HG03442 (cell line): ENCODE results near the gene FAM72D.
"Not testable (repeated sequence)": the region's sequence is repeated elsewhere in the genome, so short reads cannot be mapped to it uniquely, and the experiment has no call there.

Experiments used
- ATAC-seq: cut with Tn5 transposase; IDR thresholded peaks from one replicate; pipeline ENCODE4 v1.9.1; 2021; ENCODE audit warnings: mild to moderate bottlenecking, moderate library complexity; ENCODE audit not compliant: unreplicated experiment

FAM72D gene

DNA sequence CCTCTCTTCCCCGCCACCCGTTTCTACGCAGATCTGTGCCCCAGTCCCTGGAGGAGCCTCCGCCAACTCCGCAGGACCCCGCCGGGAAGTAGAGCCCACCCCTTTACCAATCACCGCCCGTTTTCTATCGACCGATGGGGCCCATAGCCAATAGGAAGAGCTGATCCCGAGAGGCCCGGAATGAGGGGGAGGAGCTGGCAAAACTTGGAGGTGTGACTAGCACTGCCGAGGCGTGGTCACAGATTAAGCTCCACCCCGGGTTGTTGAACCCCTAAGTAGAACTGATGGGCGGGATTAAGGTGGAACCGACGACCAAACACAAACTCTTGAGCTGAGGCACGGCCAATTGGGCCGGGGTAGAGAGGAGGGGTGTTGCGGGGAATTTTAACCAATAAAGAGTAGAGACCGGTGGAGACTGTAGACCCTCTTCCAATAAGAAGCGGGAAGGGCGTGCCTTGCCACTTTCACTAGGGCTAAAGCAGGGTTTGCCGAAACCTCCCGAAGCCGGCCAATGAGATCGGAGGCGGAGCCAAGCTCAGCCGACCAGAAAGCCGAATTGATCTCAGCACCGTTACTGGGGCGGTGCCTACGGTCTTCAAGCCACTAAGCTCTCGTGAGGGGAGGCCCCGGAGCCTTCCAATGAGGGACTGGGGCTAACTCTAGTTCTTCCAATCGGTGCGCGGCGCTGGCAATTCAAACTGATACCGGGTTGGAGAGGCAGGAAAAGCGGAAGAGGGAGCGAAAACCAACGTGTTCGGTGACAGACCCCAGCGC lies at the start of gene FAM72D, which contains the start of gene SRGAP2B:
Gene FAM72D (plus strand): TSS at position 691 of the 774 bp plus-strand sequence. CDS start 874 bp downstream, outside the sequence.
Gene SRGAP2B (minus strand): TSS at position 45 of the 774 bp plus-strand sequence. CDS start 2,427 bp downstream, outside the sequence.
- ATAC-seq: peak; percentile 82

DNA sequence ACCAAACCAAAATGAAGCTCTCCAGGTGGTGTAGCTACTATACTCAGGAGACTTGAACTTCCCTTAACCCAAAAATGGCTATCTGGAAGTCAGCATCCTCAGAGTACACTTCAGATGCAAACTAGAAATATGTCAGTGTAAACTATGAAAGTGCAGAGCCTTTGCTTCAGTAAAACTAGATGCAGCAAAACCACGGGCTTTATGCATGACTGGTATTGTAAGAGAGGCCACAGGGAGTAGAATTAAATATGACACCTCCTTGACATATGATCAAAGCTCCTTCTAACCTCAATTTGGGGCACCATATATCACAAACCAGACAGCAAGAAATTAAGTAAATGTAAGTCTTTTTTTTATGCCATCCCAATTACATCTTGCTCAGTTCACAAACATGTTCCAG lies 48.2 kb upstream of the FAM72D start:
- ATAC-seq: not testable (repeated sequence)

DNA sequence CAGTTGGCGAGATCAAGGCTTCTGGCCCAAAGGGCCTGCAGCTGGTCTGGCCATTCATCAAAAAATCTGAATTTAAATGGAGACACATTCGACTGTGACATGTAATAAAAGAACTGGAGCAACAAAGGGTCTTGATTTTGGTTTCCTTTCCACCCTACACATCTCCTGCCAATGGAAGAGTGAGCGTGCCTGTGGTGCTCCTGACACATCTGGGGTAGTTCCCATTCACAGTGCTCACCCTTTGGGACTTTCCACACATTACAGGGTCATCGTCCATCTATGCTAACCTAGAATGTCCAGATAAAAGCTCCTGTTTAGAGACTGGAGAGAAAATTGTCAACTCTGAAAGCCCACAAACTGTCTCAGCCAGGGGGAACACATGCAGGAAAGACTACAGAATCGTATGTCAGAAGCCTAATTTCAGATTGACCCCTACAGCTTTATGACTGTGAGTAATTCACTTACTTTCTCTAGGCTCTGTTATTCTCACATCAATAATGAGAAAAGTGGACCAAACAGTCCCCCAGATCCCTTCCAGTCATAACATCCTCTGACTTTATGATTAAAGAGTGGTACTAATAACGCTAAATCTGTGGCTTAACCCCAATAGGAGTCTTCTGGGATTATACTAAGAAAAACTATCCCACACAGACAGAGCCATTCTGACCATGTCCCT lies 47.5 kb upstream of the FAM72D start:
- not testable (repeated sequence) for ATAC-seq

DNA sequence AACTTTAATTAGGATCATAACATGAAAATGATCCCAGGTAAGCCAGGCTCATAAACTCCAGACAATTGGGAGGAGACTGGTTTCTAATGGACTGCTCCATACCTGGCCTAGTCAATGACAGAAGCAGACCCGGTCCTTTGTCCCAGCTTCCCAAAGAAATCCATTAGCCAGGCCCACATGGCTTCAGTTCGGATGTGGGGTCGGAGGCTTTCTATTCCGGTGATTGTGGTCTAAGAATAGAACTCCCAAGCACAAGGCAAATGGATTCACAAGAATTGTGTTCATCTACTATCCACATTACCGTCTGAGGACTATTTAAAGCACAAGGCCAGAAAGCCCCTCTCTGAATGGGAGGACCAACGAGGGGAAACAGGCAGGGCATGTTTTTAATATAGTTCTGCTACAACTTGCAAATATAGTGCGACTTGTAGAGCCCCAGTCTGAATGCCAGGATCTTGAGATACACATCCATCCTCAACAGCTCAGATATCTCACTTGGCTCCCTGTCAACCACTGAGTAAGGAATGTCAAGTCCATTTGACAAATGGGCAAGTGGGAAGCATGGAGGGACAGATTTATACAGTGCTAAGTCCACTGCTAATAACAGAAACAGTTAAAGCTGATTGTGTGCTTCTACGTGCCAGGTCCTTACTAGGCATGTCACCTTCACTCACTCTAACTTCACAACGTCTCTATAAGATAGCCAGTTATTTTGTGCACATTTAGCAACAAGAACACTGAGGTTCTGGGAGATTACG lies 43.6 kb upstream of the FAM72D start:
- not testable (repeated sequence) for ATAC-seq

DNA sequence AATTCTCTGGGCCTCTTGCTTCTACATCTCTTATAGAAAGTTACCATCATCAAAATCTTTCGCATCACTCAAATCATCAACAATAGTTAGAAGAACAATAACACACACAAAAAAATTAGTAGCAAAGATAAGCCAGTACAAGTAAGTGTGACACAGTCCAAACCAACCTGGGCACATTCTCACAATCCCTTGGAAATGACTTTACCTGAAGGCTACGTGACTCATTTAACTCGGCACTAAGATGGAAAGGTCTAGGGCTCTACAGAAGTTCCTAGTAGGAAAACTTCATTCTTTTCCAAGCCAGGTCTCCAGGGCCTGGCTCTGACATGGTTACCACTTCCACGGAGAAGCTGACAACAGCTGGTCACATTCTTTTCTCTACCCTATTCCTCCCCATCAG lies 42.3 kb upstream of the FAM72D start:
- ATAC-seq: not testable (repeated sequence)

DNA sequence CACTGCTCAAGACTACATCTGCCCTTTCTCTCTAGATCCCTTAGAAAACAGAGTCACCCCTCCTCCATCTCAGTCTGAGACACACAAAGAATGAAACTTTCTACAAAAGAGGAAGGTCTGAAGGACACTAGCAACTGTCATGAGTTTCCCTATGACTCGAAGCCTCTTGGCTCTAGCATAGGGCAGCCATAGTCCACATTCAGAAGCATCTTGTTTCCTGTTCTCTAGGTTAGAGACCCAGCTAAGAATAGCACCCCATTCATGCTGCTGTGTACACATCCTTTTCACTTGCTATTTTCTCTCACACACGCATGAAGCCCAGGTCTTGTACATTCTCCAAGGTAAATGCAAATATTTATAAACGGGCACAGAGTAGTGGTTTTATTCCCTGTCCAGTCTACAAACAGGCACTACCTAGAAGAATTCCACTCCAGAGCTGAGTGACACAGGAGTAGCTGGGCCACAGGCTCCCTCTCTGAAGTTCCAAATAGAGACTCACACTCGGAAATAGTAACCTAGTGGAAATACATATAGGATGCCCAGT lies 40.5 kb upstream of the FAM72D start:
- peak; percentile 100 for ATAC-seq

DNA sequence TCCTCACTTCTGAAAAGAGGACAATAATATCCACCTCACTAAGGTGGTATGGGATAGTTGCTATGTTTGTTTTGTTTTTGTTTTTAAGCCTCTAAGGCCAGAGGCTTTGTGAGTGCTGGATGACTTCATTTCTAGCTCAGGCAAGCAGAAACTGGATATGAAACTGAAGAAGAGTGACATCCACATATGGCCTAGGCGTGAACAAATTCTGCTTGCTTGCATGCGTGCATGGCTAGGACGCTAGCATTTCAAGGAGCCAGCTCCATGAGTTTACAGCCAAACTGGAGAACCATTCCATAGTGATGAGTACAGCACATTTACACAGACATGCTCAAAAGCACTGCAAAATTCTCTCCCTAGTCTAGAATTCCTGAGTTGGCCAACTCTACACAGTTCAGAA lies 37.6 kb upstream of the FAM72D start:
- ATAC-seq: not testable (repeated sequence)

DNA sequence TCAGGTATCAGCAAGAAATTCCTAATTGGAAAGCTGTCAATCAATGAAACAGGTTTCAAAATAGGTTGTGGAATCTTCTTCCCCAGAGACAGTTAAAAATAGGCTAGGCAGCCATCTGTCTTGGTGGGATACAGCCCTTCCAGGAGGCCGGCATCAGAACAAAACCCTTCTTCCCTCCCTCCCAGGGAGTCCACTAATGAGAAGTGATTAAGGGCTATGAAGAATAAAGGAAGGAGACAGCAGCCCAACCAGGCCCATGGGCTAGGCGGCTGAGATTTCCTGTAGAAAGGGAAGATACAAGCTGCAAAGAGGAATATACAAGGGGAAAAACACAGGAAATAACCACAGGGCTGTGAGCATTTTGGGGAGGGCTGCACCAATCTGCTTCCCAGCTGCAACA lies 32.5 kb upstream of the FAM72D start:
- ATAC-seq: not testable (repeated sequence)

DNA sequence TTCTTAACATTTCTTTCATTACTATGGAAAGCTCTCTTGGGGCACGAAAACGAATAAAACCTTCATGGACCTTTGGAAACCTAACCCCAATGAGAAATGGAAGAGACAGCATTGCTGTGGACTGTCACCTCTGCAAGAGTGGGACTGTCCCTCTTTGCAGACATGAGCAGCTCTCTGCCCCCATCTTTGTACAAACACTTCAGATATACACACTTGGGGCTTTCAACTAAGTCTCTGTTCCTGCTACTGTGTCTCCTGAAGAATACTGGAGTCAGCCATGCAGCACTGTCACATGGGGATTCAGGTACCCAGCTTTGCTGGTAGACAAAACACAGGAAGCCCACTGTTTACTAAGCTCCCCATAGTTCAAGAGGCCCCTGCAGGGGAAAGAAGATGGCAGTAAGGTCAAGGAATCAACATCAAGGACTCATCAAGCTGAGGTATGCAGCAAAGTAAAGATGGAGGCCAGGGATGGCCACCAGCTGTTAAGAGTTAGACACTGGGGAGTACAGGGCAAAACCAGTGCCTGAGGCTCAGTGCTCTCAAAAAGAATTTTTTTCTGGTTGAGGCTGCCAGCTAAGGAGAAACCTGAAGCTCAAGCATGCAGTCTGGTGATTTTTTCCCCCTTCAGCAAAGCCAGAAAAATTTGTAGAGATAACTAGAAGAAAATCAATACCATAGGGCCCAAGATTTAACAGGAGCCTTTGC lies 31.7 kb upstream of the FAM72D start:
- not testable (repeated sequence) for ATAC-seq

DNA sequence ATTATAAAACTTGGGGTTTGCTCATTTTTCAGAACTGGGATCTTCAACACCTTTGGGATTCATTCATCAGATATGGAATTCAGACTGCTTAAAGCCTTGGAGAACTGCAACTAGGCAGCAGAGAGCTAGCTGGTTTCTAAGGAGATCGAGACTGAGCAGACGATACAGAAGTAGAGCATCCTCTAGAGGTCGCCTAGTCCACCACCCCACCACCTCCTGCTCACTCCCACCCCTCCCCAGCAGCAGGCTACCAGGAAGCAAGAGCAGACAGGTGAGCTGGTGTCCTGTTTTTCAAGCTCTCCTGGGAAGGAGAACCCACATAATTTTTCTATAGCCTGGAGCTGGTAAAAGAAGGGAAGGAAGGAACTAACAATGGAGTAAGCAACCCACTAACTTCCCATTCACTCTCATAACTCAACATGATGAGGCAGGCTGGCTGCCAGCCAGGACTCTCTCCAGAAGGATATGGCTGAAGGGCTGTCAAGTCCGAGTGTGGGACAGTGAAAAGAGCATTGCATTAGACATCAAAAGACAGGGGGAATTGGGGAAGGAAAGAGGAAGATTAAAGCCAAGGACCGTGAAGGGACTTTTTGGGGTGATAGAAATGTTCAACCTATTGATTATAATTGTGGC lies 30.5 kb upstream of the FAM72D start:
- ATAC-seq: not testable (repeated sequence)

DNA sequence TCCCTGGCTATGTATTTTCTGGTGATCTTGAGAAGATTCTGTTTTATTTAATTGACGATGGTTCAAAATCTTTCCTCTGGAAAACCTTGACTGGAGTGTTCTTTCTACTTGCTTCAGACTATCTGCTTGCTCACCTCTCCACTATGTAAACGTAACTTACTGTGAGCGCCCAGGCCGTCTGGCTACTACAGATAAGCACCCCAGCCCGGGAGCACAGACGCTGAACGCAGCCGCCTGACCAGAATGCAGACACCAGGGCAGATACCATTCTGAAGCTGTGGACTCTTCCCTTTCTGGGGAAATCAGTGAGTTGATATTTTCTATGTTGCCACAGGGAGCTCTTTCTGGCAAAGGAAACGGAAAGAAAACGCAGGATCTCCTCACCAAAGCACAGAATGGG lies 29.3 kb upstream of the FAM72D start:
- not testable (repeated sequence) for ATAC-seq

DNA sequence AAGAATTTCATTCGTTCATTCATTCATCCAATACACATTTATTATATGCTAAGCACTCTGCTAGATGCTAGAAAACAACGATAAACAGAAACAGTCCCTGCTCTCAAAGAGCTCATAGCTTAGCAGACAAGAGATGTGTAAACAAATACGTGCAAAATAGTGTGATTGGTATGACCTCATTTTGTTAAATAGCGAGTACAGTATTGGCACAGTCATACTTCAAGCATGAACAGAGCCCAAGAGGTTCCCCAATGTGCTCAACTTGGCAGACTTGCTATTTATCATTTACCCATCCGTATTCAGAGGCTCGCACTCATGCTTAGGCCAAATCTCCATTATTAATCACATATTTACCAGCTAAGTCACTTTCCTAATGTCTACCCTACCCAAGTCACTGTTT lies 24.2 kb upstream of the FAM72D start:
- ATAC-seq: not testable (repeated sequence)

DNA sequence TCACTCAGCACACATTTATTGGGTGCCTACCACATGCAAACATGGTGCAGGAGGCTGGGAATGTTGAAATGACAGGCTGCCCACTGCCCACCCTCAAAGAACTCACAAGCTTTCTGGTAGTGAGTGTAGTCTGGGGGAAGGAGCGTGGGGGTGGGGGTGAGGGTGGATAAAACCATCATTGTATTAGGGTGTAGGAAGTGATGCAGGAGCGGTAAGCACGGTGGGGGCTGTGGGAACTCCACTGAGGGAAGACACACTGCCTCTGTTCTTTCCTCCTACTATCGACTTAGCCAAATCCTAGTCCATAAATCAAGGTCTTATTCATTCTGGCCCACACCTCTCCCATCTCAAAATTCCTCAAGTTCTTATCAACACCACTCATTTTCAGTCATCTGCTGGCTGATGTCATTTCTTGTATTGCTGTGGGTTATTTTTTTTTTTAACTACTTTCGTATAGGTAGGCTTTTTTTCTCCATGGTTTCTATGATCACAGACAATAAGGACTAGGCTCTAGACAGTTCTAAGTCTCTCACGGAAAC lies 21.7 kb upstream of the FAM72D start:
- ATAC-seq: not testable (repeated sequence)

DNA sequence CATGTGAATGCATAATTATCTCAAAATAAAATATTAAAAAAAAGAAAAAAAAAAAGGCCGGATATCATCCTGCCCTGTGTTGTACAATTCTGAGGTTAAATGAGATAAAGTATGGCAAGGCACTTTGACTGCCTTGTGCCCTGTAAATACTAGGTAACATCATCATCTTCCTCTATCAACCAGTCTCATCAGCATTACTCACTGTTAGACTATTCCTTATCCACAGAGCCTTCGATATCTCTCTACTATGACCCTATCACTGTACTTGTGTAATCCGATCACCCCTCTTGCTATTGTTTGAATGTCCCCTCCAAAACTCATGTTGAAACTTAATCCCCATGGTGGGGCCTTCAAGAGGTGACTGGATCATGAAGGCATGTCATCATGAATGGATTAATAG lies 18.9 kb upstream of the FAM72D start:
- ATAC-seq: not testable (repeated sequence)

DNA sequence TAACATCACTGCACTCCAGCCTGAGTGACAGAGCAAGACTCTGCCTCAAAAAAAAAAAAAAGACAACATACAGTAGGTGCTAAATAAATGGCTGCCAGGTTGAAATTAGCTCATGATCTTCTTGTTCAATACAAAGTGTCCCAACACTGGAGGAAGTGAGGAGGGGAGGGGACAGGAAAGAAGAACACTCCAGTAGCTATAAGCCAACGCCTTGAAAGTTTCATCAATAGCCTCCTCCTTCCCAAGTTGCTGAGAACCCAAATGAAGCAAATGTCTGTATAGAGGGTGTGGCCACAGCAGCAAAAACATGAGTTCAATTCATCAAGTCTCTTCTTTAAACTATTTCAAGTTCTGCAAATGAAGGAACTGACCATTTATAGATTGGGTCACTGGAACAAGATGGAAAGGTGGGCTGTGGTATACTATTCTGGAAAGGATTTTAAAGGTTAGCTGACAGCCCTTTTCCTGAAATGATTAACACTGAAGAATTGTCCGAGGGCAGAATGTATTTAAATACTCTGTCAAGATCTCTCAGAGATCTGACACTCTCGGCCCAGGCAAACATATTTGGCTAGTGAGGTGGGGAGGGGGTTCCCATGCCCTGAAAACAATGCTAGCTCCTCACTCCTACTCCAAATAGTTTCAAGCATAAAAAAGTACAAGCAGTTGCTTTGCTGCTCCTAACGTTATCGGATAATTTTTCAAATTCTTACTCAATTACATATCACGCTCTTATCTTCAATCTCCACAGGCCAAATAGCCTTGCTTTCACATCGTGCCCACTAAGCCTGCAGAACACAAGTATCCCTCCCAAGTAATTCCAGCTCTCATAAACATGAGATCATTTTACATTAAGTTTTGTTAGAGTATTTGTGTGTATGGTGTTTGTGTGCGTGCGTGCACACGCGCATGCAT lies 17.6 kb upstream of the FAM72D start:
- not testable (repeated sequence) for ATAC-seq

DNA sequence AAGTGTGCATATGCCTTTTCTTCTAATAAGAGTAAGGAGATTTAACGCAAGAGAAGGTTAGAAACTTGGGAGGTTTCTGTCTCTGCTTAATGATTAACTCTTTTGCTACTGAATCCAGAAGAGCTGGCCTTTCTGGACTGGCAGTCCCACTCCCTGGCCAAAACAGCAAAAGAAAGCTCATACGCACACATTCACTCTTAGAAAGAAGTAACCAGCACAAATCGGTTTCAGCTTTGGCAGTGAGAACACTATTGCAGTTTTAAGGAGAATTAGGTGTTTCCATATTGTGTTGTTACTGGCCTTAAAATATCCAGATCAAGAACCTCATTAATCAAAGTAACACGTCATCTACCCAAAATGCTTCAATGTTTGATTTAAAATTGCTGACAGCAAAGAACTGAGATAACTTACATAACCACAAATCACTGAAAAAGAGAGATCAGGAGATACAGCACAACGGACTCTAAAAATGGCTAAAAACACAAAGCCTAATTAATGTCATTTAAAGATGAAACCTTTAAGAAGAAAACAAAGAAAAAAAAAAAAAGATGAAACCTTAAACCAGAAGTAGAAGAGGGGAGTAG lies 16.9 kb upstream of the FAM72D start:
- not testable (repeated sequence) for ATAC-seq

DNA sequence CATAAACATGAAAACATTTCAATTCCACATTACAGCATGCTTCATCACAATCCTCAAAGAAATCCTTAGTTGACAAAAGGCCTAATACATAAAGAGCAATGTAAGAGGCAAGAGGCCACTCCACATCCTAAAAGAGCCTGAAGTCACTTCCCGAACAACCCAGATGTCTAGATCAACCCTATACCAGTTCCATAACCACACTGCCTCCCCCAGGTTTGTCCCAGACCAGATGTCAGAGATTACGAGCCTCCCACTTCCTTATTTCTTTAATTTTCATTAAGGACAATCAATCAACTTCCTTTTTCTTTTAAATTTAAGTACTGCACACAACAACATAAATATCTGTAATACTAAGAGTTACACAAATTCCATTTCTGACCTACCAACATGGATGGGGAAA lies 16.0 kb upstream of the FAM72D start:
- not testable (repeated sequence) for ATAC-seq

DNA sequence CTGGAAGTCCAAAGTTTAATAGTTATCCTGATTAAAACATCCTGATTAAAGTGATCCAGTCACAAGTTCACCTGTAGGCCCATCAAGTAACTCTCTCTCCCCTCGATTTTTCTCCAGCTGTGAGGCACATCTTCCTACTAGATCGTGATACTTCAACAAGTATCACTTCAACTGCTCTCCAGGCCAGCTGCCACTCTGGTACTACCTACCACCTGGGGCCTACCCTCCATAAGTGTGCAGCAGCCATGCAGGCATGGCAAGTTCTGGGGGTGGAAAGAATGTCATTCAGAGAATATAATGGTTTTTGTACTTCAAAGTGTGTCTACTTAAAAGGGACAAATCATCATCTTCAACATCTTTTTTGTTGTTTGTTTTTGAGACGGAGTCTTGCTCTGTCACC lies 15.6 kb upstream of the FAM72D start:
- ATAC-seq: not testable (repeated sequence)
